GM12878 (cell line): Measurements from ENCODE around the gene TMC6. TPM values are rescaled to one million over a fixed set of nuclear protein-coding genes. Genes with fewer than 3 reads are reported as not detected.

Experiments used
- CREB1 ChIP-seq: IDR thresholded peaks from 2 replicates; pipeline ENCODE4 v1.6.1; 2012; ENCODE audit warnings: low read depth, mild to moderate bottlenecking, inconsistent platforms
- MXI1 ChIP-seq: fragments of 150-350 bp; IDR thresholded peaks from 2 replicates; pipeline ENCODE4 v1.6.1; 2011; ENCODE audit warnings: low read depth, mild to moderate bottlenecking, inconsistent platforms, low read length, improper control_type of control experiment
- MYC ChIP-seq: IDR thresholded peaks from 2 replicates; pipeline ENCODE4 v1.6.1; 2011; ENCODE audit warnings: mild to moderate bottlenecking, low read length, moderate library complexity, inconsistent platforms; ENCODE audit not compliant: insufficient read depth, insufficient replicate concordance, insufficient read length, severe bottlenecking
- POU2F2 ChIP-seq: IDR thresholded peaks from 3 replicates; pipeline ENCODE4 v1.6.1; 2011; ENCODE audit warnings: low read depth, mild to moderate bottlenecking, low read length, borderline replicate concordance
- RCOR1 ChIP-seq: conservative IDR thresholded peaks from 2 replicates; pipeline ENCODE4 v1.6.1; 2012; ENCODE audit warnings: low read depth, low read length, improper control_type of control experiment
- TCF12 ChIP-seq: IDR thresholded peaks from 2 replicates; pipeline ENCODE4 v1.6.1; 2011; ENCODE audit warnings: low read depth, mild to moderate bottlenecking, low read length
- polyA plus RNA-seq, 11 experiments: library from polyadenylated mRNA; depleted of rRNA in 4 of 11; unstranded in 6 of 11; stranded (reverse) in 5 of 11; fragments of >200 nt; fragmentation: Nextera tagmentation in 4 of 11; fragmentation: Illumina TruSeq in 1 of 11; extraction: Ambion mirVana in 4 of 11; extraction: Trizol in 1 of 11; gene quantifications; 1 replicate in 1 of 11; 2 replicates in 10 of 11; pipeline versions ENCODE4 v1.2.1 to v1.2.3, GENCODE V29; 2011 to 2016; ENCODE audit warnings: inconsistent platforms in 2 of 11, missing spikeins in 2 of 11, low read depth in 1 of 11
- total RNA-seq, 4 experiments: library from RNA; depleted of rRNA in 3 of 4; stranded (reverse); fragments of >200 nt in 3 of 4; fragmentation: Illumina TruSeq in 1 of 4; extraction: Trizol in 1 of 4; gene quantifications; 2 replicates each; pipeline versions ENCODE4 v1.2.1 to v1.2.3, GENCODE V29; 2013 to 2021
- TF ChIP-seq, protein P1 (sequence below): fragments of 450-650 bp; IDR thresholded peaks from 2 replicates; pipeline ENCODE4 v1.6.1; 2018; ENCODE audit warnings: mild to moderate bottlenecking, low read depth, moderate library complexity; ENCODE audit not compliant: partially characterized antibody
- TF ChIP-seq, protein P2 (sequence below): fragments of 450-650 bp; conservative IDR thresholded peaks from 2 replicates; pipeline ENCODE4 v1.6.1; 2017; ENCODE audit warnings: mild to moderate bottlenecking, moderate library complexity

Gene TMC6
- total and polyA plus RNA-seq, 10 of the 15 experiments (the other 5 are each of a cell fraction or from before 2014, with no cell fraction given): 1.9 to 232 (median 60.6) TPM

DNA sequence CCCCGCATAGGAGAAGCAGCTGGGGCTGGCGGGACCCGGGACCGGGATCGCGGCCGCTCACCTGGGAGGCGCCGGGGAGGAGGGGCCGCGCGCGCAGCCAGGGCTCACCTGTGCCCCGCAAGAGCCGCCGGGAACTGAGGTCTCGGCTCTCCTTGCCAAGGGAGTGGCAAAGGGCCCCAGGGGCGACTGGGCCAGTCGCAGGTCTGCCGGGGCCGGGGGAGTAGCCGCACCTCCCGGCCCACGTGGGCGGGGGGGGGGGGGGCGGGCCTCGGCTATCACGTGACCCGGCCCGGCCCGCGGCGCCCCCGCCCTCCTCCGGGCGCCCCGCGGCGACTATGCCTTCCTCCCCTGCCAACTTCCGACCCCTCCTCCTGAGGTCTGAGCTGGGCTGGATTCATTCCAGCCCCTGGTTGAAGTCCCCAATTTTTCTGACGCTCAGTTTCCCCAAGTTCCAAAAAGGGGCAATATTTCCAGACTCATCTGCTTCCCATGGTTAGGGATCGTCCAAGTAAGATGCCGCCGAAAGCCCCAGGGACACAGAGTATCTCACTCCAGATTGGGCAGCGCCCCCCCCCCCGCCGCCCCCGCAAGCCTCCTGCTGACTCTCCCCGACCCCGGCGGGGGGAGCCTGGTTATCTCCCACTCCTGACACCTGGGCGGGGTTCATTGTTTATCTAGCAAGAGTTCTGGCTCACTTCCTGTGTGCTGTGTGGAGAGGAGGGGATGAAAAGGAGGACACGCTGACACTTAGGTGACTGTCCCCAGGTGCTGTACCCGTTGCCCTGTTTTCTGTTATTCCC is at the start of gene TMC6 (continued):
- TF ChIP-seq CREB1 (no peak), RCOR1 (no peak), TCF12 (no peak), MYC (no peak), MXI1 (peak; percentile 20; the same call in 1 of the 2 replicates), POU2F2 (peak; percentile 58; the same call in 1 of the 3 replicates)
- TF ChIP-seq, protein P1, sequence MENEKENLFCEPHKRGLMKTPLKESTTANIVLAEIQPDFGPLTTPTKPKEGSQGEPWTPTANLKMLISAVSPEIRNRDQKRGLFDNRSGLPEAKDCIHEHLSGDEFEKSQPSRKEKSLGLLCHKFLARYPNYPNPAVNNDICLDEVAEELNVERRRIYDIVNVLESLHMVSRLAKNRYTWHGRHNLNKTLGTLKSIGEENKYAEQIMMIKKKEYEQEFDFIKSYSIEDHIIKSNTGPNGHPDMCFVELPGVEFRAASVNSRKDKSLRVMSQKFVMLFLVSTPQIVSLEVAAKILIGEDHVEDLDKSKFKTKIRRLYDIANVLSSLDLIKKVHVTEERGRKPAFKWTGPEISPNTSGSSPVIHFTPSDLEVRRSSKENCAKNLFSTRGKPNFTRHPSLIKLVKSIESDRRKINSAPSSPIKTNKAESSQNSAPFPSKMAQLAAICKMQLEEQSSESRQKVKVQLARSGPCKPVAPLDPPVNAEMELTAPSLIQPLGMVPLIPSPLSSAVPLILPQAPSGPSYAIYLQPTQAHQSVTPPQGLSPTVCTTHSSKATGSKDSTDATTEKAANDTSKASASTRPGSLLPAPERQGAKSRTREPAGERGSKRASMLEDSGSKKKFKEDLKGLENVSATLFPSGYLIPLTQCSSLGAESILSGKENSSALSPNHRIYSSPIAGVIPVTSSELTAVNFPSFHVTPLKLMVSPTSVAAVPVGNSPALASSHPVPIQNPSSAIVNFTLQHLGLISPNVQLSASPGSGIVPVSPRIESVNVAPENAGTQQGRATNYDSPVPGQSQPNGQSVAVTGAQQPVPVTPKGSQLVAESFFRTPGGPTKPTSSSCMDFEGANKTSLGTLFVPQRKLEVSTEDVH: no peak
- TF ChIP-seq, protein P2, sequence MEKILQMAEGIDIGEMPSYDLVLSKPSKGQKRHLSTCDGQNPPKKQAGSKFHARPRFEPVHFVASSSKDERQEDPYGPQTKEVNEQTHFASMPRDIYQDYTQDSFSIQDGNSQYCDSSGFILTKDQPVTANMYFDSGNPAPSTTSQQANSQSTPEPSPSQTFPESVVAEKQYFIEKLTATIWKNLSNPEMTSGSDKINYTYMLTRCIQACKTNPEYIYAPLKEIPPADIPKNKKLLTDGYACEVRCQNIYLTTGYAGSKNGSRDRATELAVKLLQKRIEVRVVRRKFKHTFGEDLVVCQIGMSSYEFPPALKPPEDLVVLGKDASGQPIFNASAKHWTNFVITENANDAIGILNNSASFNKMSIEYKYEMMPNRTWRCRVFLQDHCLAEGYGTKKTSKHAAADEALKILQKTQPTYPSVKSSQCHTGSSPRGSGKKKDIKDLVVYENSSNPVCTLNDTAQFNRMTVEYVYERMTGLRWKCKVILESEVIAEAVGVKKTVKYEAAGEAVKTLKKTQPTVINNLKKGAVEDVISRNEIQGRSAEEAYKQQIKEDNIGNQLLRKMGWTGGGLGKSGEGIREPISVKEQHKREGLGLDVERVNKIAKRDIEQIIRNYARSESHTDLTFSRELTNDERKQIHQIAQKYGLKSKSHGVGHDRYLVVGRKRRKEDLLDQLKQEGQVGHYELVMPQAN: peak; percentile 28; the same call in 1 of the 2 replicates
